ENCODE data around the gene LYSET.
"Not testable (repeated sequence)": the region's sequence is repeated elsewhere in the genome, so short reads cannot be mapped to it uniquely, and the experiment has no call there.

The LYSET gene

GRCh38 chr14:93184391-93185348 is at the start of gene LYSET, which contains the start of gene MOAP1:
Gene LYSET (plus strand): TSS chr14:93185317. CDS start chr14:93185406, 89 bp downstream.
Gene MOAP1 (minus strand): TSS chr14:93184897. CDS start chr14:93184242, 655 bp downstream.
- no peak for DNase-seq (ENCODE audit: low read depth, low spot score)

- DNase-seq (ENCODE audit: low read depth, low spot score): no peak
Measured at GRCh38 chr14:93135399-93135798, 49.7 kb upstream of the LYSET start.

- no peak for DNase-seq (ENCODE audit: low read depth, low spot score)
Measured at GRCh38 chr14:93136009-93136408, 49.1 kb upstream of the LYSET start.

GRCh38 chr14:93136508-93136907 is 48.6 kb upstream of the LYSET start:
- DNase-seq (ENCODE audit: low read depth, low spot score): not testable (repeated sequence)

- no peak for DNase-seq (ENCODE audit: low read depth, low spot score)
Measured at GRCh38 chr14:93137864-93138263, 47.3 kb upstream of the LYSET start.

GRCh38 chr14:93142854-93143652 is 42.1 kb upstream of the LYSET start:
- no peak for DNase-seq (ENCODE audit: low read depth, low spot score)

GRCh38 chr14:93146119-93146518 is 39.0 kb upstream of the LYSET start:
- no peak for DNase-seq (ENCODE audit: low read depth, low spot score)

GRCh38 chr14:93148979-93149378 is 36.1 kb upstream of the LYSET start:
- no peak for DNase-seq (ENCODE audit: low read depth, low spot score)

- no peak for DNase-seq (ENCODE audit: low read depth, low spot score)
Measured at GRCh38 chr14:93150227-93151208, 34.6 kb upstream of the LYSET start.

- DNase-seq (ENCODE audit: low read depth, low spot score): no peak
Measured at GRCh38 chr14:93153121-93153520, 32.0 kb upstream of the LYSET start.

GRCh38 chr14:93155667-93156066 is 29.4 kb upstream of the LYSET start:
- DNase-seq (ENCODE audit: low read depth, low spot score): no peak

GRCh38 chr14:93156693-93157369 is 28.3 kb upstream of the LYSET start:
- DNase-seq (ENCODE audit: low read depth, low spot score): no peak

- DNase-seq (ENCODE audit: low read depth, low spot score): not testable (repeated sequence)
Measured at GRCh38 chr14:93158349-93158748, 26.8 kb upstream of the LYSET start.

GRCh38 chr14:93159625-93160352 is 25.3 kb upstream of the LYSET start:
- not testable (repeated sequence) for DNase-seq (ENCODE audit: low read depth, low spot score)

GRCh38 chr14:93160353-93160801 is 24.7 kb upstream of the LYSET start:
- DNase-seq (ENCODE audit: low read depth, low spot score): no peak

GRCh38 chr14:93161411-93161940 is 23.6 kb upstream of the LYSET start:
- no peak for DNase-seq (ENCODE audit: low read depth, low spot score)

- no peak for DNase-seq (ENCODE audit: low read depth, low spot score)
Measured at GRCh38 chr14:93163564-93163963, 21.6 kb upstream of the LYSET start.

GRCh38 chr14:93165271-93166265 is 19.5 kb upstream of the LYSET start:
- DNase-seq (ENCODE audit: low read depth, low spot score): not testable (repeated sequence)
